H1 (cell line): ENCODE results near the gene CYTH1. TPM values are rescaled to one million over a fixed set of nuclear protein-coding genes. Genes with fewer than 3 reads are reported as not detected.
A peak's percentile ranks its signal among the peaks of the same experiment; 100 is the strongest.

ENCODE experiments used
- CTCF ChIA-PET: fragments of 300-600 bp; sonication (Branson Sonifier 250); formaldehyde crosslinking; loops from one replicate; lab custom pipeline; 2021; ENCODE audit not compliant: partially characterized antibody; lab: Charles Lee
- POLR2A ChIA-PET: fragments of 300-600 bp; sonication (Branson Sonifier 250); formaldehyde crosslinking; loops from one replicate; lab custom pipeline; 2021; ENCODE audit warnings: inconsistent platforms; ENCODE audit not compliant: partially characterized antibody; lab: Charles Lee
- DNase-seq, 2 experiments: peaks; one replicate each; pipeline versions ENCODE4 v3.0.0 to v3.0.0-alpha.2; 2010 to 2022; ENCODE audit warnings: low spot score in 2 of 2, low read depth in 1 of 2, mixed read lengths in 1 of 2
- FAIRE-seq: peaks from 2 replicates; lab custom pipeline; 2011; peaks lifted over from hg19 to GRCh38; lab: Jason Lieb, UNC
- H2AFZ ChIP-seq: 2 replicates; pipeline ENCODE4 v1.8.1; 2012; ENCODE audit warnings: low read length, inconsistent platforms
- H2AK5ac ChIP-seq: 2 replicates; pipeline ENCODE4 v1.6.1; 2013; ENCODE audit warnings: low read depth, low read length
- H2BK120ac ChIP-seq: replicated peaks from 2 replicates; pipeline ENCODE3; 2013; ENCODE audit warnings: low read depth, low read length, inconsistent platforms
- H2BK12ac ChIP-seq: 2 replicates; pipeline ENCODE4 v1.6.1; 2013; ENCODE audit warnings: low read depth, low read length
- H2BK15ac ChIP-seq: 2 replicates; pipeline ENCODE4 v1.6.1; 2013; ENCODE audit warnings: low read length
- H2BK20ac ChIP-seq: 2 replicates; pipeline ENCODE4 v1.6.1; 2013; ENCODE audit warnings: low read length
- H2BK5ac ChIP-seq: 2 replicates; pipeline ENCODE4 v1.6.1; 2013; ENCODE audit warnings: low read depth, low read length
- H3K14ac ChIP-seq: 2 replicates; pipeline ENCODE4 v1.6.1; 2013; ENCODE audit warnings: inconsistent platforms; ENCODE audit not compliant: insufficient read length
- H3K18ac ChIP-seq: 2 replicates; pipeline ENCODE4 v1.6.1; 2013; ENCODE audit warnings: low read length; ENCODE audit errors: extremely low read depth
- H3K23ac ChIP-seq: 2 replicates; pipeline ENCODE4 v1.6.1; 2013; ENCODE audit warnings: inconsistent platforms; ENCODE audit not compliant: insufficient read length
- H3K23me2 ChIP-seq: 2 replicates; pipeline ENCODE4 v1.6.1; 2013; ENCODE audit warnings: low read depth, low read length
- H3K27ac ChIP-seq: 2 replicates; pipeline ENCODE4 v1.6.1; 2011; ENCODE audit warnings: low read depth, low read length, inconsistent platforms
- H3K27me3 ChIP-seq, 4 experiments: replicated peaks in 1 of 4; 1 replicate in 1 of 4; 2 replicates in 3 of 4; pipeline versions ENCODE4 v1.6.1 to v1.8.1; 2011 to 2013; ENCODE audit warnings: low read length in 3 of 4, mild to moderate bottlenecking in 3 of 4, inconsistent platforms in 2 of 4, mixed read lengths in 2 of 4, moderate library complexity in 1 of 4; ENCODE audit not compliant: control insufficient read depth in 3 of 4, insufficient read depth in 3 of 4; ENCODE audit errors: extremely low read depth in 1 of 4
- H3K36me3 ChIP-seq, 4 experiments: 2 replicates each; pipeline versions ENCODE4 v1.6.1 to v1.8.1; 2011 to 2013; ENCODE audit warnings: mild to moderate bottlenecking in 4 of 4, low read length in 3 of 4, moderate library complexity in 2 of 4, control low read depth in 1 of 4, inconsistent platforms in 1 of 4; ENCODE audit not compliant: insufficient read depth in 4 of 4, control insufficient read depth in 2 of 4
- H3K4ac ChIP-seq: replicated peaks from 2 replicates; pipeline ENCODE3; 2013; ENCODE audit warnings: low read length, low read depth, mixed read lengths, inconsistent platforms; ENCODE audit not compliant: insufficient read length
- H3K4me1 ChIP-seq, 4 experiments: replicated peaks in 1 of 4; 1 replicate in 1 of 4; 2 replicates in 3 of 4; pipeline versions ENCODE4 v1.6.1 to v1.8.1; 2011 to 2013; ENCODE audit warnings: low read length in 3 of 4, inconsistent platforms in 2 of 4, mixed read lengths in 1 of 4; ENCODE audit not compliant: insufficient read depth in 4 of 4, control insufficient read depth in 3 of 4
- H3K4me2 ChIP-seq, 2 experiments: 2 replicates each; pipeline versions ENCODE4 v1.6.1 to v1.8.1; 2011 to 2013; ENCODE audit warnings: low read depth in 2 of 2, low read length in 2 of 2, control low read depth in 1 of 2, inconsistent platforms in 1 of 2, mild to moderate bottlenecking in 1 of 2; ENCODE audit not compliant: insufficient read depth in 1 of 2
- H3K4me3 ChIP-seq, 4 experiments: fragments of 200-600, 300-600 bp in 1 of 4; sonication (generic), shearing (Covaris generic), sonication (Bioruptor Twin) in 1 of 4; 2 replicates each; pipeline versions ENCODE4 v1.5.1 to v1.8.1; 2011 to 2016; ENCODE audit warnings: low read length in 4 of 4, low read depth in 3 of 4, control low read depth in 2 of 4, inconsistent platforms in 2 of 4, mild to moderate bottlenecking in 2 of 4, mixed read lengths in 1 of 4, moderate library complexity in 1 of 4; ENCODE audit not compliant: insufficient read depth in 2 of 4; ENCODE audit errors: extremely low read depth in 1 of 4
- H3K56ac ChIP-seq: replicated peaks from 2 replicates; pipeline ENCODE3; 2013; ENCODE audit warnings: low read depth, mild to moderate bottlenecking, mixed read lengths, low read length, inconsistent platforms; ENCODE audit not compliant: insufficient read length
- H3K79me1 ChIP-seq: 2 replicates; pipeline ENCODE4 v1.6.1; 2013; ENCODE audit warnings: low read depth, low read length, control low read depth
- H3K79me2 ChIP-seq, 2 experiments: 2 replicates each; pipeline versions ENCODE4 v1.6.1 to v1.8.1; 2012 to 2013; ENCODE audit warnings: low read length in 2 of 2, mild to moderate bottlenecking in 2 of 2, inconsistent platforms in 1 of 2; ENCODE audit not compliant: insufficient read depth in 2 of 2, control insufficient read depth in 1 of 2
- H3K9ac ChIP-seq, 4 experiments: replicated peaks in 1 of 4; 1 replicate in 1 of 4; 2 replicates in 3 of 4; pipeline versions ENCODE4 v1.6.1 to v1.8.1; 2011 to 2013; ENCODE audit warnings: low read depth in 3 of 4, low read length in 3 of 4, control low read depth in 2 of 4, mild to moderate bottlenecking in 2 of 4, moderate library complexity in 2 of 4, inconsistent platforms in 1 of 4; ENCODE audit errors: extremely low read depth in 1 of 4
- H3K9me3 ChIP-seq, 2 experiments: 2 replicates each; pipeline versions ENCODE4 v1.6.1 to v1.8.1; 2012 to 2013; ENCODE audit warnings: mild to moderate bottlenecking in 2 of 2, moderate library complexity in 2 of 2, control low read depth in 1 of 2, inconsistent platforms in 1 of 2, low read depth in 1 of 2, low read length in 1 of 2, mixed read lengths in 1 of 2; ENCODE audit not compliant: insufficient read depth in 2 of 2
- H4K20me1 ChIP-seq, 2 experiments: replicated peaks in 1 of 2; 2 replicates each; pipeline versions ENCODE3 to v1.8.1; 2011 to 2013; ENCODE audit warnings: inconsistent platforms in 2 of 2, low read length in 2 of 2, mild to moderate bottlenecking in 1 of 2; ENCODE audit not compliant: insufficient read depth in 2 of 2, control insufficient read depth in 1 of 2
- H4K5ac ChIP-seq: 2 replicates; pipeline ENCODE4 v1.6.1; 2013; ENCODE audit warnings: low read length, low read depth, mixed read lengths, inconsistent platforms; ENCODE audit not compliant: insufficient read length
- H4K8ac ChIP-seq: 2 replicates; pipeline ENCODE4 v1.8.0; 2013; ENCODE audit warnings: mild to moderate bottlenecking, moderate library complexity, low read length, inconsistent platforms; ENCODE audit not compliant: insufficient read depth; ENCODE audit errors: extremely low read depth
- H4K91ac ChIP-seq: replicated peaks from 2 replicates; pipeline ENCODE3; 2013; ENCODE audit warnings: low read length, mixed read lengths, inconsistent platforms; ENCODE audit not compliant: insufficient read length
- CBX8 ChIP-seq: fragments of 300-800, 300-1000 bp; sonication (generic); IDR thresholded peaks from 2 replicates; pipeline ENCODE4 v1.7.1; 2016; ENCODE audit warnings: low read depth, low read length, borderline replicate concordance
- EGR1 ChIP-seq: IDR thresholded peaks from 2 replicates; pipeline ENCODE4 v1.6.1; 2011; ENCODE audit warnings: low read depth, low read length, borderline replicate concordance
- KDM1A ChIP-seq: fragments of 200-600, 300-600 bp; sonication (generic); IDR thresholded peaks from 2 replicates; pipeline ENCODE4 v1.7.1; 2016; ENCODE audit warnings: mild to moderate bottlenecking, low read length, borderline replicate concordance
- KDM4A ChIP-seq: IDR thresholded peaks from one replicate; pipeline ENCODE4 v1.7.1; 2012; ENCODE audit warnings: low read depth, mild to moderate bottlenecking, moderate library complexity, low read length, inconsistent platforms; ENCODE audit not compliant: severe bottlenecking
- TCF12 ChIP-seq: IDR thresholded peaks from 2 replicates; pipeline ENCODE4 v1.6.1; 2011; ENCODE audit warnings: low read depth, mild to moderate bottlenecking, low read length
- WGBS, 2 experiments: shearing (Covaris generic) in 1 of 2; methylation state at CpG; one replicate each; pipeline versions ENCODE4 v1.1.6 to v1.1.7; 2013 to 2015; ENCODE audit warnings: low lambda C conversion rate in 2 of 2, mixed read lengths in 2 of 2, inconsistent platforms in 1 of 2, low coverage in 1 of 2, missing lambda C conversion rate in 1 of 2; ENCODE audit not compliant: insufficient replicate concordance in 2 of 2, insufficient coverage in 1 of 2, insufficient read length in 1 of 2; ENCODE audit errors: extremely low coverage in 1 of 2, missing lambda C conversion rate in 1 of 2; 5-methylcytosine and 5-hydroxymethylcytosine counted together
- polyA plus RNA-seq, 7 experiments: library from polyadenylated mRNA; depleted of rRNA in 3 of 7; stranded (reverse) in 5 of 7; unstranded in 2 of 7; fragments of >200 nt in 5 of 7; fragments of 200-250 nt in 2 of 7; gene quantifications; 1 replicate in 5 of 7; 2 replicates in 1 of 7; 4 replicates in 1 of 7; pipeline versions ENCODE4 v1.2.1 to v1.2.3, GENCODE V29; 2011 to 2013; ENCODE audit warnings: missing spikeins in 2 of 7, mixed read lengths in 2 of 7
- total RNA-seq: library from RNA; stranded (reverse); fragmentation: NEBNext Ultra II Directional; extraction: Animal tissue kit (Norgen Biotek cat#: 25700); gene quantifications from 2 replicates; pipeline ENCODE4 v1.2.1, GENCODE V29; 2021

Gene CYTH1
- total and polyA plus RNA-seq, 2 of the 8 experiments (the other 6 are each of a cell fraction or from before 2014, with no cell fraction given) = 12.8 to 14.8 TPM

DNA sequence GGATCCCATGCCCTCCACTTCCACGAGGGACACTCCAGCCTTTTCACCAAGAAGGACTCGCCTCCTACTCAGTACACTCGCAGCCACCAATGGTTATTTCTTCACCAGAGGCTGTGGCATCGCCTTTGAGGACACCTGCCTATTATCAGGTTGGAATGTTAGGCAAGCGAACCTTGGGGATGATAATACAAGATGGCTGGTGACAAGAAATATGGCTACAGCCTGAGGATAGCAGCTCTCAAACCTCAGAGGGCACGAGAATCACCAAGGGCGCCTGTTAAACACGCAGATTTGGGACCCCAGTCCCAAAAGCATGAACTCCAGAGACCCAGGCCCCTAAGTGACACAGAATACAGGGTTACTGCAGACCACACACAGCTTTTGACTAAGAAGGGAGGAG lies 58.1 kb downstream of the CYTH1 start:
- Histone ChIP-seq H2BK20ac (no peak overlapping the region), H3K4me2 (peak overlapping the region; percentile 76 to 88), H3K18ac (peak overlapping the region; percentile 62; the same call in 1 of the 2 replicates), H3K27ac (no peak overlapping the region), H3K4me3 (peak overlapping the region in 3 of 4 experiments; percentile 14 to 55 (median 49); a peak in 4 of 8 replicates), H3K56ac (no peak overlapping the region), H2BK12ac (peak overlapping the region; percentile 77), H3K4ac (no peak overlapping the region), H3K36me3 (no peaks in the 10 kb centered on the region), H2BK120ac (no peak overlapping the region), H2BK5ac (0 out of 2 replicates have a peak overlapping the region, but pooled peaks have one; percentile 14), H3K23ac (no peak overlapping the region), H4K20me1 (peaks cover 0 to 19% of the 10 kb centered on the region in 2 experiments), H3K79me2 (no peaks in the 10 kb centered on the region), H3K9me3 (no peaks in the 10 kb centered on the region), H3K4me1 (peaks cover 17 to 38% (median 23%) of the 10 kb centered on the region in 4 experiments), H3K23me2 (peaks cover 7% of the 10 kb centered on the region), H2BK15ac (no peak overlapping the region), H3K79me1 (no peaks in the 10 kb centered on the region), H4K8ac (no peak overlapping the region), H3K9ac (no peak overlapping the region; a peak in 1 of 7 replicates), H3K27me3 (peaks cover 0 to 3% (median 0%) of the 10 kb centered on the region in 4 experiments; a peak in 1 of 7 replicates), H2AK5ac (peak overlapping the region; percentile 77; the same call in 1 of the 2 replicates), H4K5ac (no peak overlapping the region), H3K14ac (no peak overlapping the region), H4K91ac (no peak overlapping the region), H2AFZ (no peak overlapping the region)
- WGBS, 2 experiments = 73% methylated on average over 8 of the region's 8 CpGs; no CpG with 5 or more reads in 1 of the 2 experiments
- DNase-seq (no peak), FAIRE-seq (no peak)
- POLR2A ChIA-PET = no interaction called here
- CTCF ChIA-PET = interaction anchor here (0.6 to 2.8 kb wide), 7 partner anchors 9 to 361 kb away, joined by 3 to 16 read pairs (median 4); no protein-coding TSS in a partner anchor
- no peak for TF ChIP-seq KDM4A
- TF ChIP-seq KDM1A = no peak
- TF ChIP-seq CBX8 = no peak
- TF ChIP-seq TCF12 = no peak
- no peak for TF ChIP-seq EGR1
